ENCODE results near the gene EML2.

GRCh38 chr19:45643024-45643926 lies 4.1 kb upstream of the EML2 start:
- no peak for TF ChIP-seq POLR2AphosphoS5 (IDR thresholded peaks at IDR 0.05; ENCODE audit: low read depth, low read length)
- TF ChIP-seq POLR2A (IDR thresholded peaks at IDR 0.05; ENCODE audit: low read depth, low read length): no peak
- no peak for TF ChIP-seq TAF1 (IDR thresholded peaks at IDR 0.05; ENCODE audit: borderline replicate concordance, low read depth, low read length)

Data from GM12892 (cell line).